ENCODE data around the gene PRSS58. TPM values are rescaled to one million over a fixed set of nuclear protein-coding genes. Genes with fewer than 3 reads are reported as not detected.

The PRSS58 gene
- total and polyA plus RNA-seq, 12 donors: not detected

- no peak for DNase-seq
These were observed 29.2 kb downstream of the PRSS58 start for GRCh38 chr7:142228537-142229104.

More at GRCh38 chr7:142228537-142229104, 29.2 kb downstream of the PRSS58 start:
- intact Hi-C loops (cut with DNase I): no loop called here
- Histone ChIP-seq H3K4me1 (no peaks in the 10 kb centered on the region), H3K36me3 (no peaks in the 10 kb centered on the region), H3K27me3 (peaks cover 0 to 13% (median 5%) of the 10 kb centered on the region in 7 donors), H3K9me3 (no peaks in the 10 kb centered on the region), H3K4me3 (no peak overlapping the region), H3K27ac (no peak overlapping the region)
- ATAC-seq: no peak
- TF ChIP-seq CTCF (IDR thresholded peaks at IDR 0.05): no peak
- WGBS, 2 donors: 33 to 36% methylated on average over 1 of the region's 1 CpG

Other genes starting within 250 kb of the PRSS58 start
- under 1 TPM in 3 of 10 donors, not detected in 7; 0.05 to 0.09 (median 0.08) TPM for gene MGAM2, start 146.3 kb downstream of the PRSS58 start, total RNA-seq
- not detected for gene MGAM2, start 146.3 kb downstream of the PRSS58 start, polyA plus RNA-seq

All from heart right ventricle (tissue), 16 donors.